BJ (cell line): ENCODE results near the gene ASB7. TPM values are rescaled to one million over a fixed set of nuclear protein-coding genes. Genes with fewer than 3 reads are reported as not detected.

ENCODE experiments used
- CTCF ChIA-PET: fragments of 350-600 bp; formaldehyde crosslinking; extraction: SDS; loops from one replicate; lab custom pipeline; 2021; ENCODE audit warnings: antibody characterized with exemption, inconsistent platforms; lab: Yijun Ruan, JAX
- POLR2A ChIA-PET: fragments of 300-600 bp; sonication (Branson Sonifier 250); formaldehyde crosslinking; extraction: SDS; loops from one replicate; lab custom pipeline; 2021; ENCODE audit warnings: antibody characterized with exemption; lab: Charles Lee
- DNase-seq: peaks from one replicate; pipeline ENCODE4 v3.0.0-alpha.2; 2011; ENCODE audit warnings: low read depth
- H3K27me3 ChIP-seq: 2 replicates; pipeline ENCODE4 v1.6.0; 2011; ENCODE audit warnings: low read length; ENCODE audit not compliant: control insufficient read depth, insufficient read depth
- H3K36me3 ChIP-seq: 2 replicates; pipeline ENCODE4 v1.5.1; 2011; ENCODE audit warnings: low read length; ENCODE audit not compliant: control insufficient read depth, insufficient read depth
- H3K4me3 ChIP-seq: 2 replicates; pipeline ENCODE4 v1.5.1; 2011; ENCODE audit warnings: low read depth, mild to moderate bottlenecking, control low read depth, low read length
- polyA plus RNA-seq: library from polyadenylated mRNA; depleted of rRNA; stranded (reverse); fragments of >200 nt; gene quantifications from 2 replicates; pipeline ENCODE4 v1.2.3, GENCODE V29; 2011
- TF ChIP-seq, protein P1 (sequence below): IDR thresholded peaks from 2 replicates; pipeline ENCODE4 v1.5.1; 2011; ENCODE audit warnings: low read depth, mild to moderate bottlenecking, control low read depth, inconsistent platforms, low read length, moderate library complexity; ENCODE audit not compliant: insufficient read depth

Gene ASB7
- polyA plus RNA-seq, 1 experiment: 11.2 TPM

GRCh38 chr15:100560323-100560722, 42.1 kb upstream of the ASB7 start:
- POLR2A ChIA-PET: no interaction called here
- CTCF ChIA-PET: no interaction called here
- H3K36me3 ChIP-seq: no peaks in the 10 kb centered on the region
- H3K27me3 ChIP-seq: no peaks in the 10 kb centered on the region
- no peak overlapping the region for H3K4me3 ChIP-seq
- TF ChIP-seq, protein P1, sequence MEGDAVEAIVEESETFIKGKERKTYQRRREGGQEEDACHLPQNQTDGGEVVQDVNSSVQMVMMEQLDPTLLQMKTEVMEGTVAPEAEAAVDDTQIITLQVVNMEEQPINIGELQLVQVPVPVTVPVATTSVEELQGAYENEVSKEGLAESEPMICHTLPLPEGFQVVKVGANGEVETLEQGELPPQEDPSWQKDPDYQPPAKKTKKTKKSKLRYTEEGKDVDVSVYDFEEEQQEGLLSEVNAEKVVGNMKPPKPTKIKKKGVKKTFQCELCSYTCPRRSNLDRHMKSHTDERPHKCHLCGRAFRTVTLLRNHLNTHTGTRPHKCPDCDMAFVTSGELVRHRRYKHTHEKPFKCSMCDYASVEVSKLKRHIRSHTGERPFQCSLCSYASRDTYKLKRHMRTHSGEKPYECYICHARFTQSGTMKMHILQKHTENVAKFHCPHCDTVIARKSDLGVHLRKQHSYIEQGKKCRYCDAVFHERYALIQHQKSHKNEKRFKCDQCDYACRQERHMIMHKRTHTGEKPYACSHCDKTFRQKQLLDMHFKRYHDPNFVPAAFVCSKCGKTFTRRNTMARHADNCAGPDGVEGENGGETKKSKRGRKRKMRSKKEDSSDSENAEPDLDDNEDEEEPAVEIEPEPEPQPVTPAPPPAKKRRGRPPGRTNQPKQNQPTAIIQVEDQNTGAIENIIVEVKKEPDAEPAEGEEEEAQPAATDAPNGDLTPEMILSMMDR: no peak
- DNase-seq: no peak

DNA sequence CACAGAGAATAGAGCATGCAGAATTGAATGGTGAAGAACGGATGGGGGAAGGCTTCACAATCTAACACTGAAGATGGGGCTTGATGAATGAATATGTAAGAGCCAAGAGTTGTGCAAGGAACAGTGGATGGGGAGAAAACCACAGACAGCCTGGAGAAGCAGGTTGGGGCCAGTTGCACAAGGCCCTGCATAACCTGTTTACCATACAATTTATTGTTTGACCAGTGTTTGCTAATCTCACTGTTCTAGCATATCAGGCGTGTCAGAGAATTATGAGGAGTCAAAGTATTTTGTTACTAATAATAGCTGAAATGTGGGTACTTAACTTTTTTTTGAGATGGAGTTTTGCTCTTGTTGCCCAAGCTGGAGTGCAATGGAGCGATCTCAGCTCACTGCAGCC, 36.8 kb upstream of the ASB7 start:
- peaks cover 3% of the 10 kb centered on the region; the same call in 1 of the 2 replicates for H3K36me3 ChIP-seq
- DNase-seq: no peak
- no peak overlapping the region for H3K4me3 ChIP-seq
- ChIA-PET POLR2A (no interaction called here), CTCF (interaction anchor here (0.5 to 1.1 kb wide), 2 partner anchors 8 to 215 kb away, joined by 3 read pairs; no protein-coding TSS in a partner anchor)
- H3K27me3 ChIP-seq: no peaks in the 10 kb centered on the region
- TF ChIP-seq, protein P1: no peak

GRCh38 chr15:100566850-100567628, 35.4 kb upstream of the ASB7 start:
- H3K36me3 ChIP-seq: peaks cover 3% of the 10 kb centered on the region; the same call in 1 of the 2 replicates
- TF ChIP-seq, protein P1: no peak
- DNase-seq: no peak
- H3K27me3 ChIP-seq: no peaks in the 10 kb centered on the region
- H3K4me3 ChIP-seq: no peak overlapping the region
- ChIA-PET POLR2A (no interaction called here), CTCF (no interaction called here)

DNA sequence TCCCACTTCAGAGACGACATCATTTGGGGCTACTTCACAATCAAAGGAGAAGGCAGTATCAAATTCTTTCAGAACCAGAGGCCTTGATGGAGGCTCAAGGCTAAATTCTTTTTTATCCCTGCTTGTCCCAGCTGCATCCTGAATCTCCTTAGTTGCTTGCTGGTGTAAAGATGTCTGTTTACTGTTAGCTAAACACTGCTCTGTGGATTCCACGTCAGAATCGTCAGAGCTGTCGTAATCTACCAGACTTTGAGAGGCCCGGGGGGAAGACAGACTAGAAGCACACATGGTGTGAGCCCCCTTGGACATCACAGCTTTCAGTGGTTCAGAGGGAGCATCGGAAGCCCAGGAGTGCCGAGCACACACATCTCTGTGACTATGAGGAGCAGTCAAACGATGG, 33.0 kb upstream of the ASB7 start:
- Histone ChIP-seq H3K27me3 (no peaks in the 10 kb centered on the region), H3K4me3 (no peak overlapping the region), H3K36me3 (peaks cover 3% of the 10 kb centered on the region)
- ChIA-PET CTCF (interaction anchor here (1.9 kb wide), 1 partner anchor 219 kb away, joined by 5 read pairs; no protein-coding TSS in a partner anchor), POLR2A (no interaction called here)
- TF ChIP-seq, protein P1: no peak
- DNase-seq: no peak

- no peak for DNase-seq
- CTCF ChIA-PET: interaction anchor here (1.9 kb wide), 1 partner anchor 220 kb away, joined by 5 read pairs; no protein-coding TSS in a partner anchor
- peaks cover 3% of the 10 kb centered on the region for H3K36me3 ChIP-seq
Measured at GRCh38 chr15:100570275-100570674, 32.1 kb upstream of the ASB7 start.

More at GRCh38 chr15:100570275-100570674, 32.1 kb upstream of the ASB7 start:
- TF ChIP-seq, protein P1: no peak
- no peaks in the 10 kb centered on the region for H3K27me3 ChIP-seq
- H3K4me3 ChIP-seq: no peak overlapping the region
- POLR2A ChIA-PET: no interaction called here
